ENCODE measurements around the gene ELFN2.

The ELFN2 gene

DNA sequence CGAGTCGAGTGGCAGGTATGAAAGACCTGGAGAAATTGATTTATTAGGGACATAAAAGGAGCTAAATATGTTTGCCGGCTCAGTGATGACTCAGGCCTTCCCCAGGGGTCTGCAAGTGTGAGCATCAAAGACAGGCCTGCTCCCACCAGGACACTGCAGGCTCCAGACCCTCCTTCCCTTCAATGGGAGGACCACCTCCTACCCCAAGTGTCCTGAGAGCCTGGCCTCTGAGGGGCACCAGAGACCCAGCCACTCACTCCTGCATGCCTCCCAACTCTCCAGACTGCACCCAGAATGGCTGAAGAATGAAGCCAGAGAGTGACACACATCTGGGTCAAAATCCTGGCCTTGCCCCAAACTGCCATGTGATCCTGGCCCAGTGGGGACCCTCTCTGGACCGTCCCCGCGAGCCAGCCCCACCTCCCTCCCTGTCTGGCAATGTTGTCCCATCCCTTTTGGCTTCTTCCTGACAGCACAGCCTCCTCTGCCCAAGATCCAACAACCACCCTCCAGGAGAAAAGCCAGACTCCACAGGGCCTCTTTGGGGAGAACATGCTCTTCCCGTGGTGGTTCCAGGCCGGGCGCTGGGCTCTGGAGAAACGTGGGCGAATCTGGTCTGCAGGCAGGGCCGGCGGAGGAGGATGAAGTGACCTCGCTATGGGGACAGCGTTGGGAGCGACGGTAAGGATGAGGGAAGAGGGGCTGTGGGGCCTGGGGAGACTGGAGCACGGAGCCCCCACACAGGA is 108.7 kb downstream of the ELFN2 start:
- no peak for DNase-seq (ENCODE audit: low read depth in 2 of 2, low spot score in 1 of 2)

Measured in stimulated activated CD8-positive, alpha-beta memory T cell treated with anti-CD3 and anti-CD28 coated beads, Interleukin-4, amount 100 ng/mL, for 1 hour (primary cell).